Measurements from ENCODE around the gene PDGFRA.

Gene PDGFRA

GRCh38 chr4:54268151-54268550 lies 39.1 kb downstream of the PDGFRA start:
- no peak for DNase-seq (ENCODE audit: extremely low spot score)
- POLR2A ChIA-PET: no interaction called here
- CTCF ChIA-PET: no interaction called here
- TF ChIP-seq LEF1 (IDR thresholded peaks at IDR 0.05; ENCODE audit: borderline replicate concordance) (no peak), SP1 (IDR thresholded peaks at IDR 0.05) (no peak), BHLHE40 (IDR thresholded peaks at IDR 0.05; ENCODE audit: borderline replicate concordance) (no peak), TARDBP (IDR thresholded peaks at IDR 0.05) (no peak), PKNOX1 (IDR thresholded peaks at IDR 0.05) (no peak), SUZ12 (IDR thresholded peaks at IDR 0.05) (no peak)

- CTCF ChIA-PET: no interaction called here
- no peak for DNase-seq (ENCODE audit: extremely low spot score)
- no peak for TF ChIP-seq NFRKB (IDR thresholded peaks at IDR 0.05)
- no peak for TF ChIP-seq TARDBP (IDR thresholded peaks at IDR 0.05)
- TF ChIP-seq SP1 (IDR thresholded peaks at IDR 0.05): no peak
- TF ChIP-seq FOXK2 (IDR thresholded peaks at IDR 0.05): no peak
- TF ChIP-seq SUZ12 (IDR thresholded peaks at IDR 0.05): no peak
- POLR2A ChIA-PET: no interaction called here
Observed at GRCh38 chr4:54271464-54271863, 42.4 kb downstream of the PDGFRA start.

GRCh38 chr4:54272051-54272450 lies 43.0 kb downstream of the PDGFRA start:
- no peak for DNase-seq (ENCODE audit: extremely low spot score)
- ChIA-PET CTCF (no interaction called here), POLR2A (no interaction called here)
- TF ChIP-seq ARNT (IDR thresholded peaks at IDR 0.05): no peak
- no peak for TF ChIP-seq TARDBP (IDR thresholded peaks at IDR 0.05)
- TF ChIP-seq SUZ12 (IDR thresholded peaks at IDR 0.05): no peak
- no peak for TF ChIP-seq NFRKB (IDR thresholded peaks at IDR 0.05)
- TF ChIP-seq FOXM1 (IDR thresholded peaks at IDR 0.05; ENCODE audit: borderline replicate concordance): no peak
- no peak for TF ChIP-seq BHLHE40 (IDR thresholded peaks at IDR 0.05; ENCODE audit: borderline replicate concordance)
- no peak for TF ChIP-seq CTBP1 (IDR thresholded peaks at IDR 0.05; ENCODE audit: borderline replicate concordance)
- TF ChIP-seq ZNF384 (IDR thresholded peaks at IDR 0.05): no peak
- no peak for TF ChIP-seq LEF1 (IDR thresholded peaks at IDR 0.05; ENCODE audit: borderline replicate concordance)
- TF ChIP-seq SP1 (IDR thresholded peaks at IDR 0.05): no peak
- TF ChIP-seq FOXA1 (IDR thresholded peaks at IDR 0.05): no peak
- no peak for TF ChIP-seq PKNOX1 (IDR thresholded peaks at IDR 0.05)
- no peak for TF ChIP-seq L3MBTL2 (conservative IDR thresholded peaks at IDR 0.05)
- TF ChIP-seq HDGF (IDR thresholded peaks at IDR 0.05; ENCODE audit: borderline replicate concordance): no peak
- no peak for TF ChIP-seq ELF4 (IDR thresholded peaks at IDR 0.05)
- no peak for TF ChIP-seq FOXK2 (IDR thresholded peaks at IDR 0.05)

- TF ChIP-seq PKNOX1 (IDR thresholded peaks at IDR 0.05) (no peak), FOXK2 (IDR thresholded peaks at IDR 0.05) (no peak), TARDBP (IDR thresholded peaks at IDR 0.05) (no peak), CTBP1 (IDR thresholded peaks at IDR 0.05; ENCODE audit: borderline replicate concordance) (no peak), ELF4 (IDR thresholded peaks at IDR 0.05) (no peak), ARNT (IDR thresholded peaks at IDR 0.05) (no peak), SUZ12 (IDR thresholded peaks at IDR 0.05) (no peak), ZNF384 (IDR thresholded peaks at IDR 0.05) (no peak), FOXM1 (IDR thresholded peaks at IDR 0.05; ENCODE audit: borderline replicate concordance) (no peak)
- ChIA-PET CTCF (no interaction called here), POLR2A (no interaction called here)
- DNase-seq (ENCODE audit: extremely low spot score): no peak
Observed at GRCh38 chr4:54274264-54274663, 45.2 kb downstream of the PDGFRA start.

- TF ChIP-seq ELF4 (IDR thresholded peaks at IDR 0.05) (no peak), FOXM1 (IDR thresholded peaks at IDR 0.05; ENCODE audit: borderline replicate concordance) (no peak), SUZ12 (IDR thresholded peaks at IDR 0.05) (no peak), TARDBP (IDR thresholded peaks at IDR 0.05) (no peak), CTBP1 (IDR thresholded peaks at IDR 0.05; ENCODE audit: borderline replicate concordance) (no peak), ARNT (IDR thresholded peaks at IDR 0.05) (no peak), BHLHE40 (IDR thresholded peaks at IDR 0.05; ENCODE audit: borderline replicate concordance) (no peak), HDGF (IDR thresholded peaks at IDR 0.05; ENCODE audit: borderline replicate concordance) (no peak), PKNOX1 (IDR thresholded peaks at IDR 0.05) (no peak), ZNF384 (IDR thresholded peaks at IDR 0.05) (no peak), L3MBTL2 (conservative IDR thresholded peaks at IDR 0.05) (no peak)
- no peak for DNase-seq (ENCODE audit: extremely low spot score)
- POLR2A ChIA-PET: no interaction called here
- CTCF ChIA-PET: no interaction called here
Observed at GRCh38 chr4:54274795-54275665, 45.9 kb downstream of the PDGFRA start.
